HG03520 (cell line): ENCODE measurements around the gene REV1.
A peak's percentile ranks its signal among the peaks of the same experiment; 100 is the strongest.
"Not testable (repeated sequence)": the region's sequence is repeated elsewhere in the genome, so short reads cannot be mapped to it uniquely, and the experiment has no call there.

Experiments
- ATAC-seq: cut with Tn5 transposase; IDR thresholded peaks from one replicate; pipeline ENCODE4 v1.9.1; 2021; ENCODE audit warnings: mild to moderate bottlenecking, moderate library complexity; ENCODE audit not compliant: unreplicated experiment

The REV1 gene

GRCh38 chr2:99365661-99366060 is 124.2 kb downstream of the REV1 start:
- no peak for ATAC-seq

- ATAC-seq, result peak; percentile 46
Measured at GRCh38 chr2:99356853-99357252, 133.0 kb downstream of the REV1 start.

GRCh38 chr2:99354825-99355224 is 135.0 kb downstream of the REV1 start:
- not testable (repeated sequence) for ATAC-seq

- ATAC-seq, result no peak
Measured at GRCh38 chr2:99354070-99354469, 135.7 kb downstream of the REV1 start.
